Measurements from ENCODE around the gene PLA2G3. TPM values are rescaled to one million over a fixed set of nuclear protein-coding genes. Genes with fewer than 3 reads are reported as not detected.

Gene PLA2G3, protein sequence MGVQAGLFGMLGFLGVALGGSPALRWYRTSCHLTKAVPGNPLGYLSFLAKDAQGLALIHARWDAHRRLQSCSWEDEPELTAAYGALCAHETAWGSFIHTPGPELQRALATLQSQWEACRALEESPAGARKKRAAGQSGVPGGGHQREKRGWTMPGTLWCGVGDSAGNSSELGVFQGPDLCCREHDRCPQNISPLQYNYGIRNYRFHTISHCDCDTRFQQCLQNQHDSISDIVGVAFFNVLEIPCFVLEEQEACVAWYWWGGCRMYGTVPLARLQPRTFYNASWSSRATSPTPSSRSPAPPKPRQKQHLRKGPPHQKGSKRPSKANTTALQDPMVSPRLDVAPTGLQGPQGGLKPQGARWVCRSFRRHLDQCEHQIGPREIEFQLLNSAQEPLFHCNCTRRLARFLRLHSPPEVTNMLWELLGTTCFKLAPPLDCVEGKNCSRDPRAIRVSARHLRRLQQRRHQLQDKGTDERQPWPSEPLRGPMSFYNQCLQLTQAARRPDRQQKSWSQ
- total RNA-seq = 0.25 and 0.33 TPM in 2 replicates

DNA sequence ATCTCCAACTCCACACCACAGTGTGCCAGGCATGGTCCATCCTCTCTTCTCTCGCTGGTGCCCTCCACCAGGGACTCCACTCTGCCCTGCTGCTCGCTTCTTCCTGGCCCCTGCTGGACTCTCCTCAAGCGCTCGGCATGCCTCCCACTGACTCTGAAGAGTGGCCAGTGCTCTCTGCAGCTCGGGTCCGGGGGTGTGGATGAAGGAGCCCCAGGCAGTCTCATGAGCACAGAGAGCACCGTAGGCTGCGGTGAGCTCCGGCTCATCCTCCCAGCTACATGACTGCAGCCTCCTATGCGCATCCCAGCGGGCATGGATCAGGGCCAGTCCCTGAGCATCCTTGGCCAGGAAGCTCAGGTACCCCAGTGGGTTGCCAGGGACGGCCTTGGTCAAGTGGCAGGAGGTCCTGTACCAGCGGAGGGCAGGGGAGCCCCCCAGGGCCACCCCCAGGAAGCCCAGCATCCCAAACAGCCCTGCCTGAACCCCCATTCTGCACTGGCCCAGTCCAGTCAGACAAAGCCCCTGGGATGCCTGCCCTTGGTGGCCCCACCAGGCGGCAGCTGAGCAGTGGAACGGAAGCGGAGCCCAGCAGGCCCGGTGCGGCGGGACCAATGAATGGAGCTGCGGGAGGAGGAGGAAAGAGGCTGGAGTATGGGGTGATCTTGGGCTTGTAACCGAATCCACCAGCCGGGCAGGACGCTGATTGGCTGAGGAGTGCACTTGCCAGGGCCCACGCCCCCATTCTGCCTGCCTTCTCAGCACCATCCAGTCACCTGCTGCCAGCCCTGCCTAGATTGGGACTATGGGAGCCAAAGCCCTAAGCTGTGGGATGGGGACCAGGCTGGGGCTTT, at the start of gene PLA2G3:
PLA2G3 (minus strand) TSS at position 643 of the 851 bp plus-strand sequence; CDS start at position 489, 154 bp downstream.

DNA sequence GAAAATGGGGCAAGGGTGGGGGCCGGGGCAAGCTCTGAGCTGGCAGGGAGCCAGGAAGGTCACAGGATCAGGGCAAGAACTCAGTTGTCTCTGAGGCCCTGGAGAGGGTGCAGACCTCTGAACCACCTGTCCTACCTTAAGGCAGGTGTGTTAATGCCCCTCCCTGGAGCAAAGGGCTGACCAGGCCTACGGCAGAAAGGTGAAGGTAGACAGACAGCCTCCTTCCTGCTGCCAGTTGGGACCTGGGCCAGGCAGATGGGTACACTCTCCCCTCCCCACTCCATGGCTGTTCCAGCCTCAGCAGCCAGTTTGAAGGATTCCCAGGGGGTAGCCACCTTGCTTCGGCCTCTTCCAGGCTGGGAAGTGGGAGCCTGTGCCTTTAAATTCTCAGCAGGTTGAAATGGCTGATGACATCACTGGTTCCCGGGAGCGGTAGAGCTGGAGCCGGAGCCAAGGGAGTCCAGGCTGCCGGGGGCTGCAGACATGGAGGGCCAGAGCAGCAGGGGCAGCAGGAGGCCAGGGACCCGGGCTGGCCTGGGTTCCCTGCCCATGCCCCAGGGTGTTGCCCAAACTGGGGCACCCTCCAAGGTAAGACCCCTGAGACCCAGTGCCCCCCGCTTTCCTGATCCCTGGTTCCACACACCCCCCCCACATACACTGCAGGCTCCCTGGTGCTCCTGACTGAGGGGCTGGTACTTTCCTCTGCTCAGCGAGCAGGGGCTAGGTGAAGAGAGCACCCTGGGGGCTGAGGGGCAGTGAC, 17.6 kb downstream of the PLA2G3 start, which contains the start of gene INPP5J:
INPP5J (plus strand) TSS at position 435 of the 760 bp plus-strand sequence; CDS start at position 484, 49 bp downstream.

DNA sequence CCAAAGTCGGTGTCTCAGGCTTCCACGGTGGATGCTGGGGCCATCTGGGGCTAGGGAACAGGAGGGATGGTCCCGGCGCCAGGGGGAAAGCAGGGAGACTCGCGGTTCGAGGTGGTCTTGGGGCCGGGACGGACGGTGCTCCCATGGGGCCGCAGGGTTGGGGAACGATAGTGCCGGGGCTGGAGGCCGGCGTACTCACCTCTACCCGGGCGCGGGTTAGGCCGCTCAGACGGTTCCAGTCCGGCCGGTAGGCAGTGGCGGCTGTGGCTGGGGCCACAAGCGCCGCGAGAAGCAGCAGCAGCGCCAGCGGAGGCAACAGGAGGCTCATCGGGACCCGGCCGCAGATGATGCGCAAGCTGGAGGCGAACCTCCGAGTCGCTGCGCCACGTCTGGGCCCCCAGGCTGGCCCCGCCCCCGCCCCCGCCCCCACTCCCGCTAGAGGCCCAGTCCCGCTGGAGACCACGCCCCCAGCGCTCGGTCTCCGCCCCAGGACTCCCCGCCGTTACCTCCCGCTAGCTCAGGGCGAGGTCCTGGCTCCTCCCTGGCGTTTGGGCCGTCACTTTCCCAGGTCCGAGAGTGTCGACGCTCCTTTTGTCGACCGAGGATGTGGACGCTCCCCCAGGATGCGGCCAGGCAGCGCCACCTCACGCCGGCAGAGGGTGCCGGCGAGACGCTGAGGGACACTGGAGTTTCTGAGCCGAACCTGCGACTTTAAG, 33.0 kb downstream of the PLA2G3 start, which contains the start of gene SELENOM:
SELENOM (minus strand) TSS at position 391 of the 716 bp plus-strand sequence; CDS start at position 328, 63 bp downstream.

Other genes with a start within 250 kb of the PLA2G3 start
- 16.7 and 18.0 TPM in 2 replicates for gene MORC2, start 171.7 kb downstream of the PLA2G3 start, total RNA-seq
- gene TUG1, start 171.2 kb downstream of the PLA2G3 start, total RNA-seq = 36.1 and 38.4 TPM in 2 replicates
- gene SMTN, start 59.2 kb downstream of the PLA2G3 start, total RNA-seq = 149 and 322 TPM in 2 replicates
- 69.8 and 146 TPM in 2 replicates for gene SELENOM, start 32.9 kb downstream of the PLA2G3 start, total RNA-seq
- gene INPP5J, start 17.5 kb downstream of the PLA2G3 start, total RNA-seq = 0.11 and 0.12 TPM in 2 replicates
- 30.2 and 35.0 TPM in 2 replicates for gene RNF185, start 19.7 kb upstream of the PLA2G3 start, total RNA-seq
- 20.8 and 23.4 TPM in 2 replicates for gene LIMK2, start 71.8 kb upstream of the PLA2G3 start, total RNA-seq
- gene PIK3IP1, start 152.0 kb upstream of the PLA2G3 start, total RNA-seq = 22.2 and 22.7 TPM in 2 replicates
- gene PATZ1, start 205.8 kb upstream of the PLA2G3 start, total RNA-seq = 11.4 and 11.7 TPM in 2 replicates

All from uterine smooth muscle cell (primary cell).